ENCODE results near the gene EMILIN2.
"Not testable (repeated sequence)": the region's sequence is repeated elsewhere in the genome, so short reads cannot be mapped to it uniquely, and the experiment has no call there.

Gene EMILIN2

DNA sequence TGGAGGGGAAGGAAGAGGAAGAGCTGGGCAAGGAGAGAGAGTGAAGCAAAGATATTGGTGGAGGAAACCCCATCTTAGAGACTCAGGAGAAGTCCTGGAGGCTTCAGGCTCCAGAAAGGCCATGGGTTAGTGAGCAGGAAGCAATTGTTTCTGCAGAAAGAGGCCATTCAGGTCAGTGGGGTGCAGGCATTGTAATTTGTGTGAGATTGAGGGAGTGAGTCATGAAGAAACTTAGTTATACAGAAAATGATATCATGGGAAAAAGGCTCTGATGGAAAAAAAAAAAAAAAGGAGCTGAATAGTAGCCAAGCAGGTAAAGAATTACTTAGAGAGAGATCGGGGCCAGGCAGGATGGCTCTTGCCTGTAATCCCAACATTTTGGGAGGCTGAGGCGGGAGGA, 4.0 kb downstream of the EMILIN2 start:
- no peaks in the 10 kb centered on the region for H3K36me3 ChIP-seq (ENCODE audit: insufficient read depth, low read length)
- H3F3A ChIP-seq (ENCODE audit: insufficient read depth, low read length) = no peaks in the 10 kb centered on the region
- H3K27me3 ChIP-seq (ENCODE audit: insufficient read depth, low read length) = no peaks in the 10 kb centered on the region; the same call in 1 of the 2 replicates
- no peaks in the 10 kb centered on the region for H3K4me1 ChIP-seq (ENCODE audit: insufficient read depth, low read length, severe bottlenecking)
- H3K9me3 ChIP-seq (ENCODE audit: low read length) = no peaks in the 10 kb centered on the region
- H2AFZ ChIP-seq (ENCODE audit: low read length) = no peak overlapping the region
- no peaks in the 10 kb centered on the region for H3K79me2 ChIP-seq (ENCODE audit: insufficient read depth, low read length)
- H4K20me1 ChIP-seq (ENCODE audit: insufficient read depth, low read length) = no peaks in the 10 kb centered on the region
- no peaks in the 10 kb centered on the region for H3K9me2 ChIP-seq (ENCODE audit: low read depth, low read length)
- TF ChIP-seq CTCF (IDR thresholded peaks at IDR 0.05; ENCODE audit: low read length) (no peak), EZH2 (IDR thresholded peaks at IDR 0.05; ENCODE audit: borderline replicate concordance, low read length) (no peak)
- no peak overlapping the region for H3K9ac ChIP-seq (ENCODE audit: low read length)
- no peak overlapping the region for H3K27ac ChIP-seq (ENCODE audit: low read depth, low read length, poor library complexity, severe bottlenecking)
- H3K4me2 ChIP-seq (ENCODE audit: low read length) = no peak overlapping the region
- no peak overlapping the region for H3K4me3 ChIP-seq (ENCODE audit: low read depth, low read length, poor library complexity, severe bottlenecking)

- no peak overlapping the region for H3K9ac ChIP-seq (ENCODE audit: low read length)
- no peaks in the 10 kb centered on the region for H3K9me3 ChIP-seq (ENCODE audit: low read length)
- H3K79me2 ChIP-seq (ENCODE audit: insufficient read depth, low read length) = no peaks in the 10 kb centered on the region
- H3K27ac ChIP-seq (ENCODE audit: low read depth, low read length, poor library complexity, severe bottlenecking) = no peak overlapping the region
- no peak overlapping the region for H3K4me3 ChIP-seq (ENCODE audit: low read depth, low read length, poor library complexity, severe bottlenecking)
- no peaks in the 10 kb centered on the region for H3K36me3 ChIP-seq (ENCODE audit: insufficient read depth, low read length)
- H3K9me2 ChIP-seq (ENCODE audit: low read depth, low read length) = no peaks in the 10 kb centered on the region
- no peaks in the 10 kb centered on the region; the same call in 1 of the 2 replicates for H3K27me3 ChIP-seq (ENCODE audit: insufficient read depth, low read length)
- H3F3A ChIP-seq (ENCODE audit: insufficient read depth, low read length) = no peaks in the 10 kb centered on the region
- H2AFZ ChIP-seq (ENCODE audit: low read length) = no peak overlapping the region
- no peak overlapping the region for H3K4me2 ChIP-seq (ENCODE audit: low read length)
- TF ChIP-seq EZH2 (IDR thresholded peaks at IDR 0.05; ENCODE audit: borderline replicate concordance, low read length) (no peak), CTCF (IDR thresholded peaks at IDR 0.05; ENCODE audit: low read length) (no peak)
- H3K4me1 ChIP-seq (ENCODE audit: insufficient read depth, low read length, severe bottlenecking) = no peaks in the 10 kb centered on the region
- H4K20me1 ChIP-seq (ENCODE audit: insufficient read depth, low read length) = no peaks in the 10 kb centered on the region
These were observed 5.0 kb downstream of the EMILIN2 start for GRCh38 chr18:2851771-2852170.

DNA sequence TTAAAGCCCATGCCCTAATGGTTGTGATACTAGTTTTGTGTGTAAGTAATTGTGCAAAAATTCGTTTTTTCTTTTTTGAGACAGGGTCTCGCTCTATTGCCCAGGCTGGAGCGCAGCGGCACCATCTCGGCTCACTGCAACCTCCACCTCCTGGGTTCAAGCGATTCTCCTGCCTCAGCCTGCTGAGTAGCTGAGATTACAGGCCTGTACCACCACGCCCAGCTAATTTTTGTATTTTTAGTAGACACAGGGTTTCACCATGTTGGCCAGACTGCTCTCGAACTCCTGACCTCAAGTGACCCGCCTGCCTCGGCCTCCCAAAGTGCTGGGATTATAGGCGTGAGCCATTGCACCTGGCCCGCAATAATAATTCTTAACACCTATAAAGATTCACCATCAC, 5.7 kb downstream of the EMILIN2 start:
- not testable (repeated sequence) for H3K27ac ChIP-seq (ENCODE audit: low read depth, low read length, poor library complexity, severe bottlenecking); H3K9me2 ChIP-seq (ENCODE audit: low read depth, low read length); H3K27me3 ChIP-seq (ENCODE audit: insufficient read depth, low read length); H2AFZ ChIP-seq (ENCODE audit: low read length); H4K20me1 ChIP-seq (ENCODE audit: insufficient read depth, low read length); H3K4me2 ChIP-seq (ENCODE audit: low read length); H3K4me3 ChIP-seq (ENCODE audit: low read depth, low read length, poor library complexity, severe bottlenecking); H3K9me3 ChIP-seq (ENCODE audit: low read length); H3F3A ChIP-seq (ENCODE audit: insufficient read depth, low read length); H3K79me2 ChIP-seq (ENCODE audit: insufficient read depth, low read length); H3K4me1 ChIP-seq (ENCODE audit: insufficient read depth, low read length, severe bottlenecking); H3K9ac ChIP-seq (ENCODE audit: low read length); H3K36me3 ChIP-seq (ENCODE audit: insufficient read depth, low read length)

DNA sequence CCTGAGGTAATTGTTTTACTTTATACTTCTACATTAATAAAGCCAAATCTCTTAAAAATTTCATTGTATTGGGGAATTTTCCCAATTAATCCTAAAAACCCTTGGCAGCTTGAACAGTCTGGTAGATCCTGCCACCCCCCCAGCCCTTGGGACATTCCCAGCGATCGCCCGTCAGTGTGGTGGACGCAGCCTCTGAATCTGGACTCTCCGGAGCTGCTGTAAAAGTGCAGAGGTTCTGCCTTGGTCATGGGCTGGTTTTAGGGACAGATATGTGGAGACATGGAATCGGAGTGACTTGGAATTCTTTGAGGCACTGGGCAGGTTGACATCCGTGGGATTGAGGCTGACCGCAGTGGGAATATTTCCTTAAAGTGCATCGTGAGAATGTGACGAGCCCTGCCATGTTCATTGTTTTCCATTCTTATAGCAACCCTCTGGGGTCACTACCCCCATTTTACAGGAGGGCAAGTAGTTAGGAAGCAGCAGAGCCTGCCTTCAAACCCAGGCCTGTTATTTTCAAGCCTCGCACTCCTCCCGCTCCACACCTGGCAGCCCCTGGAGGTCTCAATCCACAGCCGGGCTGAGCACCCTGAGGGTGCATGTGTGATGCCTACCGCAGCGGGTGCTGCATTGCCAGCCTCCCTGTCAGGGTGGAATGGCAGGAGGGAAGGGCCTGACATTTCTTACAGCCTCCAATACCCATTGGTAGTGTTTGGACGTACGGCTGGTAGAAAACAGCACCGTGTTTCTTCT, 6.5 kb downstream of the EMILIN2 start:
- H3K9me2 ChIP-seq (ENCODE audit: low read depth, low read length) = no peaks in the 10 kb centered on the region

More for the DNA sequence above, 6.5 kb downstream of the EMILIN2 start:
- no peaks in the 10 kb centered on the region for H3K79me2 ChIP-seq (ENCODE audit: insufficient read depth, low read length)
- H3K9ac ChIP-seq (ENCODE audit: low read length) = no peak overlapping the region
- H3K4me3 ChIP-seq (ENCODE audit: low read depth, low read length, poor library complexity, severe bottlenecking) = no peak overlapping the region
- no peak overlapping the region for H3K4me2 ChIP-seq (ENCODE audit: low read length)
- H3K27me3 ChIP-seq (ENCODE audit: insufficient read depth, low read length) = no peaks in the 10 kb centered on the region
- H3K27ac ChIP-seq (ENCODE audit: low read depth, low read length, poor library complexity, severe bottlenecking) = no peak overlapping the region
- no peaks in the 10 kb centered on the region for H3F3A ChIP-seq (ENCODE audit: insufficient read depth, low read length)
- TF ChIP-seq CTCF (IDR thresholded peaks at IDR 0.05; ENCODE audit: low read length) (no peak), EZH2 (IDR thresholded peaks at IDR 0.05; ENCODE audit: borderline replicate concordance, low read length) (no peak)
- no peak overlapping the region for H2AFZ ChIP-seq (ENCODE audit: low read length)
- H3K36me3 ChIP-seq (ENCODE audit: insufficient read depth, low read length) = no peaks in the 10 kb centered on the region
- no peaks in the 10 kb centered on the region for H3K4me1 ChIP-seq (ENCODE audit: insufficient read depth, low read length, severe bottlenecking)
- no peaks in the 10 kb centered on the region for H3K9me3 ChIP-seq (ENCODE audit: low read length)
- H4K20me1 ChIP-seq (ENCODE audit: insufficient read depth, low read length) = no peaks in the 10 kb centered on the region

Measured in OCI-LY1 (cell line).